GM12891 (cell line): ENCODE measurements around the gene DNAJC7.
"Not testable (repeated sequence)": the region's sequence is repeated elsewhere in the genome, so short reads cannot be mapped to it uniquely, and the experiment has no call there.

Experiments used
- DNase-seq: peaks from one replicate; pipeline ENCODE4 v3.0.0; 2011; ENCODE audit warnings: low spot score; ENCODE audit not compliant: insufficient read length
- FAIRE-seq: peaks from 2 replicates; lab custom pipeline; 2011; peaks lifted over from hg19 to GRCh38; lab: Jason Lieb, UNC
- PAX5 ChIP-seq: IDR thresholded peaks from 2 replicates; pipeline ENCODE4 v1.6.1; 2011; ENCODE audit warnings: low read length, moderate library complexity, mild to moderate bottlenecking; ENCODE audit not compliant: insufficient read depth, severe bottlenecking
- POLR2A ChIP-seq: IDR thresholded peaks from 2 replicates; pipeline ENCODE4 v1.6.1; 2011; ENCODE audit warnings: low read depth, low read length, control low read depth
- POLR2AphosphoS5 ChIP-seq: IDR thresholded peaks from 2 replicates; pipeline ENCODE4 v1.6.1; 2011; ENCODE audit warnings: low read depth, low read length, control low read depth
- POU2F2 ChIP-seq: IDR thresholded peaks from 2 replicates; pipeline ENCODE4 v1.6.1; 2011; ENCODE audit warnings: low read depth, mild to moderate bottlenecking, control low read depth, low read length, moderate library complexity
- SPI1 ChIP-seq: IDR thresholded peaks from 2 replicates; pipeline ENCODE4 v1.6.1; 2011; ENCODE audit warnings: low read depth, low read length, control low read depth
- TAF1 ChIP-seq: IDR thresholded peaks from 2 replicates; pipeline ENCODE4 v1.6.1; 2011; ENCODE audit warnings: low read depth, low read length, control low read depth

DNAJC7 gene

DNA sequence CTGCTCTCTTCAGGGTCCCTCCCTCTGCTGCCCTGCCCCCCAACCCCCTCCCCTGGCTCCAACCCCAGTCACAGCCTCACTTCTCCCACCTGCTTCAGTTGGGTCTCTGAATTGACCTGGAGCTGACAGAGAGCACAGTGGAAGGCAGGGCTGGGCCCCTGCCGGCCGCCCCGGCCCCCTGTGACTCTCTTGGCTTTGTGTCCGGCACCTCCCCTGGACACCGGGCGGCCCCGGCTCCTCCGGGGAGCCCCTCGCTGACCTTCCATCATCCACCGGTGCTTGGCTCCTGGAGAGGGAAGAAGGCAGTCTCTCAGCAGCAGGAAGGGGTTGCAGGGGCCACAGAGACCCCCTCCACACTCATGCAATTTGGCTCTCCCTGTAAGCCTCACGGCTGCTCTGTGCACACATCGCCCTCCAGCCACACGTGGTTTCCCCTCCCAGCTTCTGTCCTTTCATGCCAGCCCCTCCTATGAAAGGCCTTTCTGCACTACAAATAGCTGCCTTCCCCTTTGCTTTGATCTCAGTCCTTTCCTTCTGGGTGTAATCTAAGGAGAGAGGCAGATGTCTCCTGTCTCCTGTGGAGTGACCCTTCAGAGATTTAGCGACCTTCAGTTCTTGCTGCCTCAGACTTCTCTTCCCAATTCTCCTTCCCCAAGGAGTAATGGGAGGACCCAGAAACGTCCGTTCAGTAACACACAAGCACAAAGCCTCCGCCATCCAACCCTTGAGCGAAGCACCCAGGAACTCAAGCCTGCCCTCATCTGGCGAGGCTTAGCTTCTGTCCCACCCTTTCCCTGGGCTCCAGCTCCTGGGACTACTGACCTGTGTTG is 10.9 kb upstream of the DNAJC7 start:
- TF ChIP-seq POLR2AphosphoS5 (no peak), POU2F2 (no peak), TAF1 (no peak), PAX5 (no peak), SPI1 (no peak), POLR2A (no peak)
- no peak for DNase-seq
- FAIRE-seq: no peak

DNA sequence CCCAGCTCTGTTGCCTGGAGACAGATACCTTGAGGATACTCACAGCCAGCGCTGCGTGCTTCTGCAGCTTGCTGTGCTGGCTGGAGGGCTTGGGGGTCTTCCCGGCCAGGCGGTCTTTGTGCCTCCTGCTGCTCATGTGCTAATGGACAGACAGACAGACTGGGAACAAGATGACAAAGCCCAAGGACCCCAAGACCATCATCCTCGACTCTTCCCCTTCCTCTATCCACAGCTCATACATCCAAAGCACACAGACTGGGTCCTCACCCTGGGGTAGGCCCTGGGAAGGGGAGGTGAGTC is 10.3 kb upstream of the DNAJC7 start:
- no peak for DNase-seq
- FAIRE-seq: no peak
- no peak for TF ChIP-seq PAX5
- TF ChIP-seq POLR2A: no peak
- no peak for TF ChIP-seq POLR2AphosphoS5
- TF ChIP-seq SPI1: no peak
- no peak for TF ChIP-seq POU2F2
- no peak for TF ChIP-seq TAF1

GRCh38 chr17:42026857-42027589 is 9.8 kb upstream of the DNAJC7 start:
- no peak for DNase-seq
- FAIRE-seq: no peak
- TF ChIP-seq POLR2AphosphoS5: no peak
- TF ChIP-seq PAX5: no peak
- no peak for TF ChIP-seq POU2F2
- TF ChIP-seq SPI1: no peak
- TF ChIP-seq POLR2A: no peak
- no peak for TF ChIP-seq TAF1

DNA sequence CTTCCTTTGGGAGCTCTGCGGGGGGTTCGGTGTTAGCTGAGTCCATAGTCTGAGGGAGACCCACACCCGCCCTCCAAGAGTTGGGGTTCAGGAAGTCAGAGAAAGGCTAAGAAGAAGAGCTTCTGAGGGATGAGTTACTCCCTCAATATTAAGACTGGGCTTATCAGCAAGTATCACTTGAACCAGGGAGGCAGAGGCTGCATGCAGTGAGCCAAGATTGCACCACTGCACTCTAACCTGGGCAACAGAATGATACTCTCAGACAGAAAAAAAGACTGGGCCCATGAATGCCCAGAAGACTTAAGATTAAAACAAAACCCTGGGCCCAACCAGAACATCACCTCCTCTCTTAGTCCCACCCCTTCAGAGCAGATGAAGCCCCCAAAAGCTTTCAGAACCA is 8.7 kb upstream of the DNAJC7 start:
- no peak for TF ChIP-seq PAX5
- no peak for TF ChIP-seq SPI1
- no peak for TF ChIP-seq POU2F2
- no peak for TF ChIP-seq POLR2A
- no peak for TF ChIP-seq TAF1
- no peak for TF ChIP-seq POLR2AphosphoS5
- DNase-seq (no peak), FAIRE-seq (no peak)

- FAIRE-seq (no peak), DNase-seq (no peak)
- no peak for TF ChIP-seq POU2F2
- no peak for TF ChIP-seq POLR2AphosphoS5
- TF ChIP-seq PAX5: no peak
- no peak for TF ChIP-seq POLR2A
- TF ChIP-seq TAF1: no peak
- no peak for TF ChIP-seq SPI1
These were observed 7.9 kb upstream of the DNAJC7 start for GRCh38 chr17:42025191-42025579.

GRCh38 chr17:42023524-42024349 is 6.5 kb upstream of the DNAJC7 start:
- no peak for FAIRE-seq
- DNase-seq: no peak
- TF ChIP-seq SPI1 (no peak), POU2F2 (no peak), PAX5 (no peak), POLR2A (no peak), POLR2AphosphoS5 (no peak), TAF1 (no peak)

- not testable (repeated sequence) for FAIRE-seq, DNase-seq
These were observed 3.6 kb upstream of the DNAJC7 start for GRCh38 chr17:42020845-42021244.

- FAIRE-seq: peak; percentile 86
- TF ChIP-seq POLR2AphosphoS5 (0 out of 2 replicates have a peak, but pooled peaks have one; percentile 32), POU2F2 (no peak), PAX5 (no peak), TAF1 (peak; percentile 52), SPI1 (no peak), POLR2A (peak; percentile 69; the same call in 1 of the 2 replicates)
- peak; percentile 91 for DNase-seq
These were observed 2.5 kb upstream of the DNAJC7 start, which contains the start of gene NKIRAS2 for GRCh38 chr17:42019509-42020404. Gene NKIRAS2, plus strand, starts transcription at chr17:42020090. Its CDS starts 1,488 bp downstream, at chr17:42021578.
